Cardiac fibroblast (primary cell): ENCODE measurements around the gene TEX11.
A peak's percentile ranks its signal among the peaks of the same experiment; 100 is the strongest.
"Not testable (repeated sequence)": the region's sequence is repeated elsewhere in the genome, so short reads cannot be mapped to it uniquely, and the experiment has no call there.

Experiments used
- DNase-seq, 2 donors: peaks; one replicate each; pipeline versions ENCODE4 v3.0.0 to v3.0.0-alpha.2; 2010; ENCODE audit warnings: low read depth in 2 of 2
- H3K4me3 ChIP-seq, 2 donors: replicated peaks in 1 of 2; 1 replicate in 1 of 2; 2 replicates in 1 of 2; pipeline ENCODE4 v1.5.1; 2011; ENCODE audit warnings: low read depth in 2 of 2, low read length in 2 of 2, mild to moderate bottlenecking in 2 of 2, moderate library complexity in 1 of 2
- CTCF ChIP-seq: IDR thresholded peaks from one replicate; pipeline ENCODE4 v1.5.1; 2011; ENCODE audit warnings: low read depth, mild to moderate bottlenecking, low read length, inconsistent platforms

Gene TEX11

DNA sequence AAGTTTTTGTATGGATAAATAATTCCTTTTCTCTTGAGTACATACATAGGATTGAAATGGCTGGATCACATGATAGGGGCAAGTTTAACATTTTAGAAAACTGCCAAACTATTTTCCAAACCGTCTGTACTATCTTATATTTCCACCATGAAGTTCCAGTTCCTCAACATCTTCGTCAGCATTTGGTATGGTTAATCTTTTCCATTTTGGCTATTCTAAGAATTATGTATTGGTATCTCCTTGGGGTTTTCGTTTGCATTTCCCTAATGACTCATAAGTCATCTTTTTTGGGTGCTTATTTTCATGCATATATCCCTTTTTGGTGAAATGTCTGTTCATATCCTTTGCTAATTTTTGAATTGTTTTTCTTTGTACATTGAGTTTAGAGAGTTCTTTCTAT lies 236.2 kb downstream of the TEX11 start:
- no peak overlapping the region for H3K4me3 ChIP-seq
- DNase-seq, result no peak
- TF ChIP-seq CTCF, result no peak

GRCh38 chrX:70669120-70669519 lies 239.4 kb downstream of the TEX11 start:
- no peak for TF ChIP-seq CTCF

DNA sequence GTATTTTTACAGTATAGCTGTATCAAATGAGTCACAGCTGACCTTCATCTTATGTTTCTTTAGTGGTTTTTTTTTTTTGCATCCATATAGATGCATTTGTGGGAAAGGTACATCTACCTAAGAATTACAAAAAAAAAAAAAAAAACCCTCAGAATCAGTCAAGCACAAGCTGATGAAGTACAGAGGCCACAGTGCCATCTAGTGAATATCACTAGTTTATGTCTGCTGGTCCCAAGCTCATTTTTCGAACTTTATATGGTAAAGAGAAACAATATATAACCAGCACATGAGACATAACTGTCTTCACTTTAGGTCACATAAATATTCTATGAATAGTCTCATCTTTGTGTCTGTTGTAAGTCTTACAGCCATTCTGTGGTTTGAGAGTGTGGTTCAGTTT lies 243.8 kb downstream of the TEX11 start:
- no peak overlapping the region for H3K4me3 ChIP-seq
- DNase-seq, result peak; percentile 36 to 45
- TF ChIP-seq CTCF, result peak; percentile 22

More at GRCh38 chrX:70669120-70669519, 239.4 kb downstream of the TEX11 start:
- DNase-seq, result no peak
- no peak overlapping the region for H3K4me3 ChIP-seq

DNA sequence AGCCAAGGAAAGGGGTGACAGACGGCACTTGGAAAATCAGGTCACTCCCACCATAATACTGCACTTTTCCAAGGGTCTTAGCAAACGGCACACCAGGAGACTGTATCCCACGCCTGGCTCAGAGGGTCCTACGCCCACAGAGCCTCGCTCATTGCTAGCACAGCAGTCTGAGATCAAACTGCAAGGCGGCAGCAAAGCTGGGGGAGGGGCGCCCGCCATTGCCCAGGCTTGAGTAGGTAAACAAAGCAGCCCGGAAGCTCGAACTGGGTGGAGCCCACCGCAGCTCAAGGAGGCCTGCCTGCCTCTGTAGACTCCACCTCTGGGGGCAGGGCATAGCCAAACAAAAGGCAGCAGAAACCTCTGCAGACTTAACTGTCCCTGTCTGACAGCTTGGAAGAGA lies 247.4 kb downstream of the TEX11 start:
- DNase-seq, H3K4me3 ChIP-seq: not testable (repeated sequence)

DNA sequence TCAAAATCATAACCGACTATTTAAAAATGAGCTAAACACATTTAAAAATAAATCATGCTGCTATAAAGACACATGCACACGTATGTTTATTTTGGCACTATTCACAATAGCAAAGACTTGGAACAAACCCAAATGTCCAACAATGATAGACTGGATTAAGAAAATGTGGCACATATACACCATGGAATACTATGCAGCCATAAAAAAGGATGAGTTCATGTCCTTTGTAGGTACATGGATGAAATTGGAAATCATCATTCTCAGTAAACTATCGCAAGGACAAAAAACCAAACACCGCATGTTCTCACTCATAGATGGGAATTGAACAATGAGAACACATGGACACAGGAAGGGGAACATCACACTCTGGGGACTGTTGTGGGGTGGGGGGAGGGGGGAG lies 251.0 kb downstream of the TEX11 start:
- not testable (repeated sequence) for DNase-seq

GRCh38 chrX:70656304-70656703 lies 252.2 kb downstream of the TEX11 start:
- H3K4me3 ChIP-seq, result no peak overlapping the region
- no peak for DNase-seq
- no peak for TF ChIP-seq CTCF

More for the DNA sequence above, 251.0 kb downstream of the TEX11 start:
- not testable (repeated sequence) for H3K4me3 ChIP-seq

- not testable (repeated sequence) for DNase-seq, H3K4me3 ChIP-seq
Measured at GRCh38 chrX:70647910-70648309, 260.6 kb downstream of the TEX11 start.

DNA sequence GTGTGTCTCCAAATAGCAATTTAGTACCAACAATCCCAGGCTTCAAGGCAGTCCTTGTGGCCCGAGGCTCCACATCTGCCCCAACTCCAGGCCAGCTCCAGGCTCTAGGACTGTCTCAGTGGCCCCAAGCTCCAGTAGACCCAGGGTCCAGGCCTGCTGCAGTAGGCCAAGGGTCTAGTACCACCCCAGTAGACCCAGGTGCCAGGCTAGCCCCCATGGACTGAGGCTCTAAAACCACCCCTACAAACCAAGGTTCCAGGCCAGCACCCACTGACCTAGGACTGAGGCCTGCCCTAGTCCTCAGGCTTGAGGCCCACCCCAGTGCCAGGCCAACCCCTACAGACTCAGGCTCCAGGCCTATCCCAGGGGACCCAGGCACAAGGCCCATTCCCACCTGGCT lies 272.3 kb downstream of the TEX11 start:
- no peak for DNase-seq
- TF ChIP-seq CTCF, result no peak
- no peak overlapping the region for H3K4me3 ChIP-seq

DNA sequence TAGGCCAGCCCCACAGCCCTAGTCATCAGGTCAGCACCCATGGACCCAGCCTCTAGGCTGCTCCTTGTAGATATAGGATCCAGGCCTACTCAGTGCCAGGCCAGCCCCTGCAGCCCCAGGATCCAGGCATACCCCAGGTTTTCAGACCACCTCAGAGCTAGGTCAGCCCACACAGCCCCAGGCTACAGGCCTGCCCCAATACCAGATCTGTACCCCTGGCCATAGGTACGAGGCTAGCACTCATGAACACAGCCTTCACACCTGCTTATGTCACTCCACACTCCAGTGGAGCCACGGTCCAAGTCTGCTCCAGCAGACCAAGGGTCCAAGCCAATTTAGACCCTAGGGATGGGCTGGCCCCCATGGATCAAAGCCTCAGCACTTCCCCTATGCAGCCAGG lies 272.8 kb downstream of the TEX11 start:
- DNase-seq, result no peak
- H3K4me3 ChIP-seq, result no peak overlapping the region
- TF ChIP-seq CTCF, result no peak
